Effector memory CD4-positive, alpha-beta T cell (primary cell): ENCODE results near the gene SNTB2.

Experiments
- DNase-seq, 3 donors: peaks; one replicate each; pipeline ENCODE4 v3.0.0-alpha.2; 2020
- H3K27ac ChIP-seq: 2 replicates; pipeline ENCODE4 v1.7.0; 2013; ENCODE audit warnings: mild to moderate bottlenecking, low read length, moderate library complexity; ENCODE audit not compliant: insufficient read depth, poor library complexity, severe bottlenecking
- H3K27me3 ChIP-seq: replicated peaks from 2 replicates; pipeline ENCODE4 v1.7.0; 2013; ENCODE audit warnings: mild to moderate bottlenecking, low read length; ENCODE audit not compliant: insufficient read depth, control insufficient read depth, poor library complexity, severe bottlenecking
- H3K36me3 ChIP-seq: 2 replicates; pipeline ENCODE4 v1.7.0; 2013; ENCODE audit warnings: mild to moderate bottlenecking, low read length, moderate library complexity; ENCODE audit not compliant: control insufficient read depth, insufficient read depth
- H3K4me1 ChIP-seq: 2 replicates; pipeline ENCODE4 v1.7.0; 2013; ENCODE audit warnings: low read length, mild to moderate bottlenecking; ENCODE audit not compliant: control insufficient read depth, insufficient read depth, poor library complexity, severe bottlenecking
- H3K4me3 ChIP-seq: 2 replicates; pipeline ENCODE4 v1.7.0; 2013; ENCODE audit warnings: low read length, low read depth, mild to moderate bottlenecking; ENCODE audit not compliant: insufficient read depth, poor library complexity, severe bottlenecking
- H3K9me3 ChIP-seq: 2 replicates; pipeline ENCODE4 v1.7.0; 2013; ENCODE audit warnings: mild to moderate bottlenecking, low read length, moderate library complexity; ENCODE audit not compliant: control insufficient read depth

SNTB2 gene

DNA sequence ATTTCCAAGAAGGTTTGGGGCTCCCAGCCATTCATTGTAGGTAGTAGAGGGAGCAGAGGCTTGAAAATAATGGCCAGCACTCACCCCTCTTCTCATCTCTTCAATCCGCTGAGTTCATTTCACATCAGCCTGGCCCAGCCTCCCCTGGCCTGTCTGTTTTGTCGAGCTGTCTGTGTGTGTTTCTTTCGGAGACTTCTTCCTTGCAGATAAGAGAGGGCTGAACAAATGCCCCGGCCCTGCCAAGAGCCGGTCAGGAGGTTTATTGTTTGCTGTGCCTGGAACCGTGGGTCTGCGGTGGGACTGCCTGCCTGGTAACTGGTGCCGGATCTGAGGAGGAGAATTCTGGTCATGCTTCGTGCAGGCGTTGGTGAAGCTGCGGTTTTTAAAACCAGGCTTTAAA is 127.6 kb downstream of the SNTB2 start:
- no peak overlapping the region for H3K4me3 ChIP-seq
- no peak for DNase-seq
- H3K27ac ChIP-seq: no peak overlapping the region
- H3K9me3 ChIP-seq: no peaks in the 10 kb centered on the region
- H3K4me1 ChIP-seq: peaks cover 7% of the 10 kb centered on the region
- no peaks in the 10 kb centered on the region for H3K27me3 ChIP-seq
- peaks cover 41% of the 10 kb centered on the region for H3K36me3 ChIP-seq

GRCh38 chr16:69315486-69316311 is 128.7 kb downstream of the SNTB2 start:
- no peak overlapping the region for H3K27ac ChIP-seq
- DNase-seq: no peak
- peaks cover 7% of the 10 kb centered on the region for H3K4me1 ChIP-seq
- H3K4me3 ChIP-seq: no peak overlapping the region
- no peaks in the 10 kb centered on the region for H3K27me3 ChIP-seq
- H3K36me3 ChIP-seq: peaks cover 53% of the 10 kb centered on the region
- H3K9me3 ChIP-seq: no peaks in the 10 kb centered on the region

- no peak for DNase-seq
- Histone ChIP-seq H3K27me3 (no peaks in the 10 kb centered on the region), H3K4me1 (peaks cover 7% of the 10 kb centered on the region), H3K4me3 (no peak overlapping the region), H3K9me3 (no peaks in the 10 kb centered on the region), H3K36me3 (peaks cover 62% of the 10 kb centered on the region), H3K27ac (no peak overlapping the region)
Measured at GRCh38 chr16:69316595-69317034, 129.7 kb downstream of the SNTB2 start.

- H3K36me3 ChIP-seq: peaks cover 77% of the 10 kb centered on the region
- no peaks in the 10 kb centered on the region for H3K4me1 ChIP-seq
- no peak overlapping the region for H3K4me3 ChIP-seq
- DNase-seq: no peak
- no peak overlapping the region for H3K27ac ChIP-seq
- no peaks in the 10 kb centered on the region for H3K27me3 ChIP-seq
- H3K9me3 ChIP-seq: no peaks in the 10 kb centered on the region
Measured at GRCh38 chr16:69318177-69318910, 131.4 kb downstream of the SNTB2 start.

GRCh38 chr16:69318911-69319289 is 131.9 kb downstream of the SNTB2 start:
- H3K27ac ChIP-seq: no peak overlapping the region
- no peaks in the 10 kb centered on the region for H3K4me1 ChIP-seq
- no peaks in the 10 kb centered on the region for H3K27me3 ChIP-seq
- no peak overlapping the region for H3K4me3 ChIP-seq
- H3K9me3 ChIP-seq: no peaks in the 10 kb centered on the region
- peaks cover 83% of the 10 kb centered on the region for H3K36me3 ChIP-seq
- DNase-seq: no peak

DNA sequence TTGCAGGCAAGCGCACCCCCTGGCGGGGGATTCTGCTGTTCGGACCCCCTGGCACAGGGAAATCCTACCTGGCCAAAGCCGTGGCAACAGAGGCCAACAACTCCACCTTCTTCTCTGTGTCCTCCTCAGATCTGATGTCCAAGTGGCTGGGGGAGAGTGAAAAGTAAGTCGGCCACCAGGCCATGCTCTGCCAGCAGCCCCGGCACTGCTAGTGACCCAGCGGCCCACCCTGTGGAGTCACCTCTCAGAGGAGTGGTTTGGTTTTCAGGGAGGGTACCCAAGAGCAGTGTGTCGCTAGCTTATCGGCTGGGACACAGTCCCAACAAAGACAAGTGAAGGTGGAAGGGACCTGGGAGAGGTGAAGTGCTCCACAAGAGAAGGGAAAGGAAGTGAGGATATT is 132.4 kb downstream of the SNTB2 start:
- Histone ChIP-seq H3K9me3 (no peaks in the 10 kb centered on the region), H3K27ac (no peak overlapping the region), H3K27me3 (no peaks in the 10 kb centered on the region), H3K4me3 (no peak overlapping the region), H3K4me1 (no peaks in the 10 kb centered on the region), H3K36me3 (peaks cover 84% of the 10 kb centered on the region)
- DNase-seq: no peak

GRCh38 chr16:69319826-69320739 is 133.1 kb downstream of the SNTB2 start:
- Histone ChIP-seq H3K4me3 (no peak overlapping the region), H3K4me1 (no peaks in the 10 kb centered on the region), H3K9me3 (no peaks in the 10 kb centered on the region), H3K36me3 (peaks cover 87% of the 10 kb centered on the region), H3K27ac (no peak overlapping the region), H3K27me3 (no peaks in the 10 kb centered on the region)
- DNase-seq: no peak

GRCh38 chr16:69320740-69321073 is 133.7 kb downstream of the SNTB2 start:
- H3K36me3 ChIP-seq: peaks cover 88% of the 10 kb centered on the region
- H3K4me1 ChIP-seq: no peaks in the 10 kb centered on the region
- DNase-seq: no peak
- H3K27ac ChIP-seq: no peak overlapping the region
- H3K27me3 ChIP-seq: no peaks in the 10 kb centered on the region
- no peak overlapping the region for H3K4me3 ChIP-seq
- no peaks in the 10 kb centered on the region for H3K9me3 ChIP-seq

GRCh38 chr16:69321080-69321479 is 134.1 kb downstream of the SNTB2 start:
- no peak for DNase-seq
- no peak overlapping the region for H3K27ac ChIP-seq
- no peaks in the 10 kb centered on the region for H3K4me1 ChIP-seq
- H3K9me3 ChIP-seq: no peaks in the 10 kb centered on the region
- H3K27me3 ChIP-seq: no peaks in the 10 kb centered on the region
- no peak overlapping the region for H3K4me3 ChIP-seq
- H3K36me3 ChIP-seq: peaks cover 88% of the 10 kb centered on the region
